B cell (primary cell): ENCODE results near the gene CCDC81. TPM values are rescaled to one million over a fixed set of nuclear protein-coding genes. Genes with fewer than 3 reads are reported as not detected.

Experiments
- ATAC-seq: fragments of 200-7000 bp; cut with Tn5 transposase; one replicate; pipeline ENCODE4 v1.10.0; 2021; ENCODE audit warnings: low read depth, mild to moderate bottlenecking, moderate number of reproducible peaks, moderate library complexity
- CTCF ChIA-PET: fragments of 350-600 bp; sonication (Branson Sonifier 250); formaldehyde crosslinking; loops from one replicate; lab custom pipeline; 2021; ENCODE audit warnings: antibody characterized with exemption, inconsistent platforms; lab: Charles Lee
- POLR2A ChIA-PET: fragments of 350-600 bp; sonication (Branson Sonifier 250); formaldehyde crosslinking; loops from one replicate; lab custom pipeline; 2021; ENCODE audit warnings: antibody characterized with exemption; lab: Charles Lee
- DNase-seq: peaks from one replicate; pipeline ENCODE4 v3.0.0; 2013
- H2AFZ ChIP-seq: 2 replicates; pipeline ENCODE4 v1.6.1; 2012; ENCODE audit warnings: mild to moderate bottlenecking, low read depth, low read length; ENCODE audit not compliant: insufficient read depth, poor library complexity, severe bottlenecking
- H3K27ac ChIP-seq, 2 donors: 1 replicate in 1 of 2; 2 replicates in 1 of 2; pipeline ENCODE4 v1.5.1; 2012 to 2013; ENCODE audit warnings: low read length in 2 of 2, mild to moderate bottlenecking in 2 of 2, moderate library complexity in 1 of 2
- H3K27me3 ChIP-seq, 4 experiments: fragments of 200-600 bp in 1 of 4; sonication (generic) in 1 of 4; replicated peaks in 1 of 4; 1 replicate in 2 of 4; 2 replicates in 2 of 4; pipeline versions ENCODE4 v1.6.1 to v1.7.0; 2013 to 2016; ENCODE audit warnings: low read length in 3 of 4, mild to moderate bottlenecking in 2 of 4, mixed read lengths in 1 of 4, moderate library complexity in 1 of 4; ENCODE audit not compliant: insufficient read depth in 4 of 4, control insufficient read depth in 3 of 4; ENCODE audit errors: control extremely low read depth in 1 of 4
- H3K36me3 ChIP-seq, 2 experiments: replicated peaks in 1 of 2; 1 replicate in 1 of 2; 2 replicates in 1 of 2; pipeline versions ENCODE4 v1.6.1 to v1.7.1; 2013; ENCODE audit warnings: low read length in 1 of 2; ENCODE audit not compliant: insufficient read depth in 2 of 2, control insufficient read depth in 1 of 2; ENCODE audit errors: control extremely low read depth in 1 of 2, extremely low read depth in 1 of 2
- H3K4me1 ChIP-seq, 2 donors: fragments of 200-600 bp in 1 of 2; sonication (generic) in 1 of 2; 1 replicate in 1 of 2; 2 replicates in 1 of 2; pipeline versions ENCODE4 v1.5.1 to v1.6.1; 2013 to 2017; ENCODE audit warnings: low read length in 2 of 2; ENCODE audit not compliant: control insufficient read depth in 2 of 2, insufficient read depth in 2 of 2
- H3K4me2 ChIP-seq: replicated peaks from 2 replicates; pipeline ENCODE3; 2012; ENCODE audit warnings: mild to moderate bottlenecking, low read depth, low read length; ENCODE audit not compliant: poor library complexity, severe bottlenecking
- H3K4me3 ChIP-seq, 5 experiments: fragments of 200-600 bp in 1 of 5; sonication (generic) in 1 of 5; 1 replicate in 3 of 5; 2 replicates in 2 of 5; pipeline versions ENCODE4 v1.5.1 to v1.7.0; 2011 to 2016; ENCODE audit warnings: low read length in 4 of 5, mild to moderate bottlenecking in 4 of 5, low read depth in 2 of 5, control low read depth in 1 of 5, moderate library complexity in 1 of 5; ENCODE audit not compliant: insufficient read depth in 1 of 5; ENCODE audit errors: control extremely low read depth in 1 of 5, extremely low read depth in 1 of 5
- H3K79me2 ChIP-seq: fragments of 200-600 bp; sonication (generic); one replicate; pipeline ENCODE4 v1.6.0; 2016; ENCODE audit warnings: low read length; ENCODE audit not compliant: control insufficient read depth, insufficient read depth
- H3K9ac ChIP-seq: fragments of 200-600 bp; sonication (generic); 2 replicates; pipeline ENCODE4 v1.6.1; 2017; ENCODE audit warnings: mild to moderate bottlenecking, low read length, moderate library complexity
- H3K9me3 ChIP-seq, 3 donors: one replicate each; pipeline versions ENCODE4 v1.6.1 to v1.7.1; 2013; ENCODE audit warnings: low read length in 2 of 3; ENCODE audit not compliant: control insufficient read depth in 2 of 3, insufficient read depth in 1 of 3; ENCODE audit errors: control extremely low read depth in 1 of 3
- H4K20me1 ChIP-seq: 2 replicates; pipeline ENCODE4 v1.6.0; 2012; ENCODE audit warnings: mild to moderate bottlenecking, low read length; ENCODE audit not compliant: insufficient read depth, control insufficient read depth, poor library complexity, severe bottlenecking
- H3K27ac Mint-ChIP-seq: one replicate; pipeline ENCODE4 v1.8.0; 2021; ENCODE audit warnings: mixed read lengths
- H3K27me3 Mint-ChIP-seq: one replicate; pipeline ENCODE4 v1.8.0; 2021; ENCODE audit warnings: mixed read lengths
- H3K4me1 Mint-ChIP-seq: one replicate; pipeline ENCODE4 v1.8.0; 2021; ENCODE audit warnings: mixed read lengths
- H3K4me3 Mint-ChIP-seq: one replicate; pipeline ENCODE4 v1.8.0; 2021; ENCODE audit warnings: mixed read lengths
- H3K9me3 Mint-ChIP-seq: one replicate; pipeline ENCODE4 v1.8.0; 2022; ENCODE audit warnings: mixed read lengths; ENCODE audit not compliant: insufficient read depth
- EZH2 ChIP-seq: IDR thresholded peaks from 2 replicates; pipeline ENCODE4 v1.6.1; 2012; ENCODE audit warnings: borderline replicate concordance, low read depth, mild to moderate bottlenecking, moderate library complexity, low read length; ENCODE audit not compliant: insufficient read depth, poor library complexity, severe bottlenecking
- WGBS: methylation state at CpG from one replicate; pipeline ENCODE4 v1.1.5; 2013; ENCODE audit warnings: missing lambda C conversion rate; ENCODE audit not compliant: insufficient coverage; 5-methylcytosine and 5-hydroxymethylcytosine counted together
- intact Hi-C: fragments of 100-400 bp; cut with micrococcal nuclease; formaldehyde crosslinking; loops from one replicate; pipeline ENCODE4 v1.10.0; 2022
- polyA plus RNA-seq: library from polyadenylated mRNA; depleted of rRNA; stranded (reverse); fragments of >200 nt; gene quantifications from 2 replicates; pipeline ENCODE4 v1.2.3, GENCODE V29; 2012
- total RNA-seq, 2 donors: library from RNA; stranded (reverse); fragments of 120-200 nt in 1 of 2; gene quantifications; 1 replicate in 1 of 2; 2 replicates in 1 of 2; pipeline versions ENCODE4 v1.2.3 to v1.2.4, GENCODE V29; 2013 to 2022
- TF ChIP-seq, protein P1 (sequence below): fragments of 200-600 bp; IDR thresholded peaks from one replicate; pipeline ENCODE4 v1.8.0; 2022; ENCODE audit warnings: antibody characterized with exemption, mild to moderate bottlenecking

CCDC81 gene
- total and polyA plus RNA-seq, 2 donors (not counting 1 experiment from before 2014, with no cell fraction given) = 0.18 to 0.84 TPM

DNA sequence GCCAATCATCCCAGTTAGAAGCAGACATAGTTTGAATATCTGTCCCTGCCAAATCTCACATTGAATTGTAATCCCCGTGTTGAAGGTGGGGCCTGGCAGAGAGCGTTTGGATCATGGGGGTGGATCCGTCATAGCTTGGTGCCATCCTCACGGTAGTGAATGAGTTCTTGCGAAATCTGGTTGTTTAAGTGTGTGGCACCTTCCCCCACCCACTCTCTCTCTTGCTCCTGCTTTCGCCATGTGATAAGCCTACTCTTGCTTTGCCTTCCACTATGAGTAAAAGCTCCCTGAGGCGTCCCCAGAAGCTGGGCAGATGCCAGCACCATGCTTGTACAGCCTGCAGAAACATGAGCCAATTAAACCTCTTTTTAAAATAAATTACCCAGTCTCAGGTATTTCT is 5.0 kb upstream of the CCDC81 start:
- no peak overlapping the region for H3K27ac Mint-ChIP-seq
- Histone ChIP-seq H3K9ac (no peak overlapping the region), H3K36me3 (no peaks in the 10 kb centered on the region), H3K79me2 (no peaks in the 10 kb centered on the region), H3K27me3 (no peaks in the 10 kb centered on the region), H3K4me2 (no peak overlapping the region), H3K4me1 (no peaks in the 10 kb centered on the region), H4K20me1 (no peaks in the 10 kb centered on the region), H2AFZ (no peak overlapping the region), H3K9me3 (peaks cover 0 to 3% (median 0%) of the 10 kb centered on the region in 3 donors), H3K27ac (no peak overlapping the region), H3K4me3 (no peak overlapping the region)
- DNase-seq = no peak
- WGBS = 93% methylated on average over 2 of the region's 7 CpGs
- ChIA-PET POLR2A (no interaction called here), CTCF (no interaction called here)
- ATAC-seq = no peak
- H3K4me1 Mint-ChIP-seq = no peaks in the 10 kb centered on the region
- no peaks in the 10 kb centered on the region for H3K9me3 Mint-ChIP-seq
- intact Hi-C loops = no loop called here
- no peak for TF ChIP-seq EZH2
- TF ChIP-seq, protein P1, sequence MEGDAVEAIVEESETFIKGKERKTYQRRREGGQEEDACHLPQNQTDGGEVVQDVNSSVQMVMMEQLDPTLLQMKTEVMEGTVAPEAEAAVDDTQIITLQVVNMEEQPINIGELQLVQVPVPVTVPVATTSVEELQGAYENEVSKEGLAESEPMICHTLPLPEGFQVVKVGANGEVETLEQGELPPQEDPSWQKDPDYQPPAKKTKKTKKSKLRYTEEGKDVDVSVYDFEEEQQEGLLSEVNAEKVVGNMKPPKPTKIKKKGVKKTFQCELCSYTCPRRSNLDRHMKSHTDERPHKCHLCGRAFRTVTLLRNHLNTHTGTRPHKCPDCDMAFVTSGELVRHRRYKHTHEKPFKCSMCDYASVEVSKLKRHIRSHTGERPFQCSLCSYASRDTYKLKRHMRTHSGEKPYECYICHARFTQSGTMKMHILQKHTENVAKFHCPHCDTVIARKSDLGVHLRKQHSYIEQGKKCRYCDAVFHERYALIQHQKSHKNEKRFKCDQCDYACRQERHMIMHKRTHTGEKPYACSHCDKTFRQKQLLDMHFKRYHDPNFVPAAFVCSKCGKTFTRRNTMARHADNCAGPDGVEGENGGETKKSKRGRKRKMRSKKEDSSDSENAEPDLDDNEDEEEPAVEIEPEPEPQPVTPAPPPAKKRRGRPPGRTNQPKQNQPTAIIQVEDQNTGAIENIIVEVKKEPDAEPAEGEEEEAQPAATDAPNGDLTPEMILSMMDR = no peak
- H3K27me3 Mint-ChIP-seq = peaks cover 6% of the 10 kb centered on the region
- no peak overlapping the region for H3K4me3 Mint-ChIP-seq

DNA sequence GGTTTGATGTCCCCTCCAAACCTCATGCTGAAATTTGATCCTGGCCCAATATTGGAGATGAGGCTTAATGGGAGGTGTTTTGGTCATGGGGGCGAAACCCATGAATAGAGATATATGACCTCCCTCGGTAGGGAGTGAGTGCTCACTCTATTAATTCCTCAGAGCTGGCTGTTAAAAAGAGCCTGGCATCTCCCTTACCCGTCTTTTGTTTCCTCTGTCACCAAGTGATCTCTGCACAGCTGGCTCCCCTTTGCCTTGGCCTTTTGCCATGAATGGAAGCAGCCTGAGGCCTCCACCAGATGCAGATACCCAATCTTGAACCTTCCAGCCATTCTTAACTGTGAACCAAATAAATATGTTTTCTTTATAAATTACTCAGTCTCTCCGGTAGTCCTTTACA is 4.5 kb upstream of the CCDC81 start:
- no peaks in the 10 kb centered on the region for H3K79me2 ChIP-seq
- H3K4me1 ChIP-seq = no peaks in the 10 kb centered on the region
- Mint-ChIP-seq H3K27me3 (peaks cover 6% of the 10 kb centered on the region), H3K4me1 (no peaks in the 10 kb centered on the region), H3K4me3 (no peak overlapping the region), H3K27ac (no peak overlapping the region), H3K9me3 (no peaks in the 10 kb centered on the region)
- TF ChIP-seq, protein P1 = no peak
- TF ChIP-seq EZH2 = no peak
- H4K20me1 ChIP-seq = no peaks in the 10 kb centered on the region
- no peaks in the 10 kb centered on the region for H3K27me3 ChIP-seq
- no peak overlapping the region for H2AFZ ChIP-seq
- ChIA-PET CTCF (no interaction called here), POLR2A (no interaction called here)
- no peaks in the 10 kb centered on the region for H3K36me3 ChIP-seq
- intact Hi-C loops = no loop called here
- H3K4me2 ChIP-seq = no peak overlapping the region
- no peak overlapping the region for H3K27ac ChIP-seq
- H3K9ac ChIP-seq = no peak overlapping the region
- H3K9me3 ChIP-seq = peaks cover 0 to 6% (median 0%) of the 10 kb centered on the region in 3 donors
- no peak overlapping the region for H3K4me3 ChIP-seq
- DNase-seq (no peak), ATAC-seq (no peak)
- WGBS = 100% methylated on average over 3 of the region's 4 CpGs
